Endothelial cell of umbilical vein (primary cell): Measurements from ENCODE around the gene INPP1. TPM values are rescaled to one million over a fixed set of nuclear protein-coding genes. Genes with fewer than 3 reads are reported as not detected.

Source experiments
- BruUV-seq: library from RNA; stranded (reverse); fragments of 400-500 nt; replicated peaks from 2 replicates; lab custom pipeline; 2021; lab: Mats Ljungman, UMichigan
- CTCF ChIA-PET: fragments of 300-600, 350-600 bp; sonication (Branson Sonifier 250); formaldehyde crosslinking; loops from one replicate; lab custom pipeline; 2021; ENCODE audit warnings: antibody characterized with exemption, inconsistent platforms; lab: Charles Lee
- POLR2A ChIA-PET: fragments of 300-600, 350-600 bp; sonication (Branson Sonifier 250); formaldehyde crosslinking; loops from one replicate; lab custom pipeline; 2021; ENCODE audit warnings: antibody characterized with exemption, inconsistent platforms; lab: Charles Lee
- DNase-seq: peaks from one replicate; pipeline ENCODE4 v3.0.0-alpha.2; 2011; ENCODE audit warnings: low read depth, low spot score
- FAIRE-seq: peaks from 2 replicates; lab custom pipeline; 2011; peaks lifted over from hg19 to GRCh38; lab: Jason Lieb, UNC
- H2AFZ ChIP-seq: 2 replicates; pipeline ENCODE4 v1.6.0; 2012; ENCODE audit warnings: low read depth, low read length, control low read depth, inconsistent platforms
- H3K27ac ChIP-seq: 2 replicates; pipeline ENCODE4 v1.5.1; 2011; ENCODE audit warnings: low read depth, mild to moderate bottlenecking, control low read depth, low read length, moderate library complexity; ENCODE audit not compliant: insufficient read depth
- H3K27me3 ChIP-seq, 2 experiments: 2 replicates each; pipeline versions ENCODE4 v1.6.0 to v1.6.1; 2011; ENCODE audit warnings: low read length in 2 of 2, mixed read lengths in 1 of 2; ENCODE audit not compliant: control insufficient read depth in 2 of 2, insufficient read depth in 2 of 2
- H3K36me3 ChIP-seq, 2 experiments: 2 replicates in 1 of 2; 3 replicates in 1 of 2; pipeline ENCODE4 v1.5.1; 2011; ENCODE audit warnings: low read length in 2 of 2, mild to moderate bottlenecking in 1 of 2, moderate library complexity in 1 of 2; ENCODE audit not compliant: control insufficient read depth in 2 of 2, insufficient read depth in 2 of 2; ENCODE audit errors: extremely low read depth in 1 of 2
- H3K4me1 ChIP-seq: 3 replicates; pipeline ENCODE4 v1.5.1; 2011; ENCODE audit warnings: mild to moderate bottlenecking, low read length; ENCODE audit not compliant: control insufficient read depth, insufficient read depth; ENCODE audit errors: extremely low read depth
- H3K4me2 ChIP-seq: 2 replicates; pipeline ENCODE4 v1.6.1; 2011; ENCODE audit warnings: low read length, control low read depth, mixed read lengths; ENCODE audit not compliant: insufficient read depth
- H3K4me3 ChIP-seq, 3 experiments: fragments of 200-600 bp in 1 of 3; sonication (generic), shearing (Covaris generic) in 1 of 3; replicated peaks in 1 of 3; 2 replicates each; pipeline ENCODE4 v1.5.1; 2011 to 2016; ENCODE audit warnings: control low read depth in 3 of 3, low read length in 3 of 3, mild to moderate bottlenecking in 2 of 3, inconsistent platforms in 1 of 3, low read depth in 1 of 3, moderate library complexity in 1 of 3; ENCODE audit not compliant: insufficient read depth in 1 of 3
- H3K79me2 ChIP-seq: 2 replicates; pipeline ENCODE4 v1.6.0; 2012; ENCODE audit warnings: low read length, inconsistent platforms; ENCODE audit not compliant: control insufficient read depth, insufficient read depth
- H3K9ac ChIP-seq: replicated peaks from 2 replicates; pipeline ENCODE3; 2011; ENCODE audit warnings: low read length, control low read depth; ENCODE audit not compliant: insufficient read depth; ENCODE audit errors: extremely low read depth
- H3K9me1 ChIP-seq: replicated peaks from 3 replicates; pipeline ENCODE4 v1.6.0; 2011; ENCODE audit warnings: mild to moderate bottlenecking, low read length; ENCODE audit not compliant: control insufficient read depth, insufficient read depth; ENCODE audit errors: extremely low read depth
- H3K9me3 ChIP-seq: replicated peaks from 2 replicates; pipeline ENCODE4 v1.5.1; 2012; ENCODE audit warnings: low read length, inconsistent platforms; ENCODE audit not compliant: control insufficient read depth, insufficient read depth
- H4K20me1 ChIP-seq: replicated peaks from 2 replicates; pipeline ENCODE3; 2011; ENCODE audit warnings: mild to moderate bottlenecking, low read length; ENCODE audit not compliant: control insufficient read depth, insufficient read depth; ENCODE audit errors: extremely low read depth
- CTCF ChIP-seq, 2 donors: IDR thresholded peaks; 1 replicate in 1 of 2; 2 replicates in 1 of 2; pipeline ENCODE4 v1.5.1; 2011; ENCODE audit warnings: low read length in 2 of 2, mild to moderate bottlenecking in 2 of 2, moderate library complexity in 2 of 2, control low read depth in 1 of 2, inconsistent platforms in 1 of 2, low read depth in 1 of 2; ENCODE audit not compliant: insufficient read depth in 1 of 2; ENCODE audit errors: extremely low read depth in 1 of 2
- EZH2 ChIP-seq: IDR thresholded peaks from 2 replicates; pipeline ENCODE4 v1.6.1; 2012; ENCODE audit warnings: borderline replicate concordance, low read depth, mild to moderate bottlenecking, moderate library complexity, low read length, inconsistent platforms; ENCODE audit not compliant: severe bottlenecking
- FOS ChIP-seq: IDR thresholded peaks from 2 replicates; pipeline ENCODE4 v1.6.1; 2011; ENCODE audit warnings: mild to moderate bottlenecking, low read length, moderate library complexity, borderline replicate concordance; ENCODE audit not compliant: insufficient read depth
- GATA2 ChIP-seq: IDR thresholded peaks from 2 replicates; pipeline ENCODE4 v1.7.0; 2011; ENCODE audit warnings: low read depth, mild to moderate bottlenecking, moderate library complexity, mixed read lengths, low read length; ENCODE audit not compliant: insufficient read length, insufficient read depth
- JUN ChIP-seq: IDR thresholded peaks from 2 replicates; pipeline ENCODE4 v1.6.1; 2011; ENCODE audit warnings: borderline replicate concordance, low read depth; ENCODE audit not compliant: insufficient read length, insufficient read depth
- MAX ChIP-seq: IDR thresholded peaks from 2 replicates; pipeline ENCODE4 v1.6.1; 2011; ENCODE audit not compliant: insufficient read depth, insufficient read length
- MYC ChIP-seq: IDR thresholded peaks from one replicate; pipeline ENCODE4 v1.6.1; 2011; ENCODE audit warnings: mild to moderate bottlenecking, low read depth, low read length
- POLR2A ChIP-seq: IDR thresholded peaks from 2 replicates; pipeline ENCODE4 v1.6.1; 2012; ENCODE audit warnings: low read depth, mild to moderate bottlenecking, control low read depth, low read length
- POLR2AphosphoS5 ChIP-seq: IDR thresholded peaks from 2 replicates; pipeline ENCODE4 v1.6.1; 2012; ENCODE audit warnings: low read depth, mild to moderate bottlenecking, control low read depth, low read length, moderate library complexity; ENCODE audit not compliant: insufficient read depth
- dilution Hi-C: fragments of 300-500 bp; cut with MboI; formaldehyde crosslinking; loops from one replicate; pipeline ENCODE4 v1.15.0; 2019; ENCODE audit warnings: low sequenced_read_pairs; ENCODE audit not compliant: extremely low pct_ligation_motif_present
- intact Hi-C: fragments of 100-400 bp; cut with micrococcal nuclease; formaldehyde crosslinking; loops from one replicate; pipeline ENCODE4 v1.10.0; 2022
- polyA plus RNA-seq, 4 experiments: library from polyadenylated mRNA; depleted of rRNA in 3 of 4; stranded (reverse) in 3 of 4; unstranded in 1 of 4; fragments of >200 nt; gene quantifications; 2 replicates each; pipeline versions ENCODE4 v1.2.1 to v1.2.3, GENCODE V29; 2011 to 2012; ENCODE audit warnings: missing spikeins in 1 of 4
- total RNA-seq: library from RNA; stranded (reverse); gene quantifications from 2 replicates; pipeline ENCODE4 v1.2.3, GENCODE V29; 2021

INPP1 gene
- total and polyA plus RNA-seq, 2 donors (not counting 3 experiments of a cell fraction or from before 2014, with no cell fraction given) = 10.6 to 36.8 TPM

GRCh38 chr2:190378880-190379237, 35.5 kb downstream of the INPP1 start:
- no peaks in the 10 kb centered on the region for H3K9me1 ChIP-seq
- H3K9me3 ChIP-seq = no peaks in the 10 kb centered on the region
- H3K36me3 ChIP-seq = no peaks in the 10 kb centered on the region
- H3K4me3 ChIP-seq = no peak overlapping the region
- no peak overlapping the region for H3K4me2 ChIP-seq
- intact Hi-C loops (no loop called here), dilution Hi-C loops (no loop called here)
- no peak overlapping the region for H3K9ac ChIP-seq
- peaks cover 0 to 4% of the 10 kb centered on the region in 2 experiments for H3K27me3 ChIP-seq
- ChIA-PET CTCF (interaction anchor here (1.3 to 1.5 kb wide), 2 partner anchors 11 to 132 kb away, joined by 3 to 5 read pairs; no protein-coding TSS in a partner anchor), POLR2A (no interaction called here)
- H3K27ac ChIP-seq = no peak overlapping the region
- no peak overlapping the region for H2AFZ ChIP-seq
- TF ChIP-seq EZH2 (no peak), FOS (no peak), POLR2A (no peak), POLR2AphosphoS5 (no peak), MAX (no peak), GATA2 (no peak), MYC (no peak), CTCF (IDR thresholded peaks at IDR 0.05; ENCODE audit: extremely low read depth in 1 of 2, insufficient read depth in 1 of 2, low read depth in 1 of 2, low read length in 2 of 2) (no peak), JUN (no peak)
- H4K20me1 ChIP-seq = no peaks in the 10 kb centered on the region
- no TSS peak for BruUV-seq
- DNase-seq (no peak), FAIRE-seq (no peak)
- H3K4me1 ChIP-seq = no peaks in the 10 kb centered on the region
- no peaks in the 10 kb centered on the region for H3K79me2 ChIP-seq
